ENCODE results near the gene NECAB3. TPM values are rescaled to one million over a fixed set of nuclear protein-coding genes. Genes with fewer than 3 reads are reported as not detected.

The NECAB3 gene
- total and polyA plus RNA-seq, 2 of the 13 experiments (the other 11 are each of a cell fraction or from before 2014, with no cell fraction given), result 61.5 to 65.5 TPM

GRCh38 chr20:33669873-33670640 is 4.2 kb downstream of the NECAB3 start:
- BruUV-seq (replicated peaks), result no TSS peak

More at GRCh38 chr20:33669873-33670640, 4.2 kb downstream of the NECAB3 start:
- DNase-seq (ENCODE audit: low spot score) (no peak), ATAC-seq (no peak), FAIRE-seq (no peak)
- TF ChIP-seq FOXO1 (CRISPR knock-in tag; IDR thresholded peaks at IDR 0.05), result 0 out of 2 replicates have a peak, but pooled peaks have one; percentile 21
- no peak for TF ChIP-seq PHF5A (CRISPR knock-in tag; IDR thresholded peaks at IDR 0.05; ENCODE audit: low read depth, unreplicated experiment)
- peak in 1 of 2 experiments; percentile 41; a peak in 1 of 4 replicates for TF ChIP-seq POLR2A (IDR thresholded peaks at IDR 0.05; ENCODE audit: insufficient read depth in 1 of 2, low read depth in 2 of 2, low read length in 2 of 2)
- TF ChIP-seq SKIL (CRISPR knock-in tag; IDR thresholded peaks at IDR 0.05; ENCODE audit: borderline replicate concordance), result 0 out of 2 replicates have a peak, but pooled peaks have one; percentile 14
- TF ChIP-seq ZNF446 (CRISPR knock-in tag; IDR thresholded peaks at IDR 0.05), result 0 out of 2 replicates have a peak, but pooled peaks have one; percentile 36
- no peak for TF ChIP-seq ZFP36L1 (CRISPR knock-in tag; IDR thresholded peaks at IDR 0.05)
- no peak for TF ChIP-seq LRRFIP1 (CRISPR knock-in tag; conservative IDR thresholded peaks at IDR 0.05)
- no peak for TF ChIP-seq ZNF660 (CRISPR knock-in tag; IDR thresholded peaks at IDR 0.05; ENCODE audit: borderline replicate concordance, low read depth)
- Histone ChIP-seq H3K36me3 (replicated peaks in 1 of 2; ENCODE audit: control insufficient read depth in 1 of 2, insufficient read depth in 2 of 2, low read length in 2 of 2) (peaks cover 19 to 41% of the 10 kb centered on the region in 2 experiments), H3K4me3 (replicated peaks in 1 of 3; ENCODE audit: insufficient read depth in 1 of 3, low read depth in 2 of 3, low read length in 3 of 3) (no peak overlapping the region), H3K27me3 (ENCODE audit: control insufficient read depth in 1 of 2, insufficient read depth in 2 of 2, low read length in 2 of 2) (peaks cover 0 to 3% of the 10 kb centered on the region in 2 experiments; a peak in 1 of 5 replicates), H3K9me3 (ENCODE audit: low read length) (no peaks in the 10 kb centered on the region), H3K9ac (ENCODE audit: insufficient read depth, low read depth, low read length) (no peak overlapping the region), H3K79me2 (ENCODE audit: insufficient read depth, low read length) (peaks cover 24% of the 10 kb centered on the region), H3K27ac (ENCODE audit: extremely low read length, insufficient read depth, low read length) (no peak overlapping the region), H3K4me2 (ENCODE audit: low read depth, low read length) (no peak overlapping the region), H2AFZ (ENCODE audit: low read length) (no peak overlapping the region), H4K20me1 (ENCODE audit: insufficient read depth, low read length) (0 out of 2 replicates have a peak, but pooled peaks cover 3% of the 10 kb centered on the region), H3K4me1 (ENCODE audit: insufficient read depth, low read length) (peaks cover 45% of the 10 kb centered on the region)
- WGBS (ENCODE audit: low lambda C conversion rate), result 97% methylated on average over 13 of the region's 13 CpGs
- POLR2A ChIA-PET, result no interaction called here
- in situ Hi-C loops (cut with HindIII; ENCODE audit: extremely low pct_ligation_motif_present, low pct_unique_long_range_greater_than_20kb) (no loop called here), intact Hi-C loops (cut with micrococcal nuclease; ENCODE audit: unreplicated experiment) (loop anchor here (5.0 kb wide), 2 partner anchors 62 to 327 kb away; partner anchors contain the start of gene ZNF341)
- CTCF ChIA-PET (ENCODE audit: low intra/inter-chr PET ratio, low total read pairs), result no interaction called here
